ENCODE measurements around the gene FARP2.
"Not testable (repeated sequence)": the region's sequence is repeated elsewhere in the genome, so short reads cannot be mapped to it uniquely, and the experiment has no call there.

The FARP2 gene

DNA sequence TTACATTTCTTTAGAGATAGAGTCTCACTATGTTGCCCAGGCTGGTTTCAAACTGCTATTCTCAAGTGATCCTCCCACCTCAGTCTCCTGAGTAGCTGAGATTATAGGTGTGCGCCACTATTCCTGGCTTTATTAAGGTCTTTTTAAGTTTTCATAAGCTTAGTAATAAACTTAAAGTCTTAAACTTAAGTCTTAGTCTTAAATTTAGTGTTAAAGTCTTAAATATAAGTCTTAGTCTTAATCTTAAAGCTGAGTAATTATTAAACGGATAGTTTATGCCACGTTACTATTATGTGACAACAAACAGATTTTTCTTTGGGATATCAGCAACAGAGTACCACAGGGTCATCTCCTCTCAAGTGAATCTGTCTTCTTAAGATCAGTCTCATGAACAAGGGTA lies 12.6 kb downstream of the FARP2 start:
- DNase-seq: no peak

DNA sequence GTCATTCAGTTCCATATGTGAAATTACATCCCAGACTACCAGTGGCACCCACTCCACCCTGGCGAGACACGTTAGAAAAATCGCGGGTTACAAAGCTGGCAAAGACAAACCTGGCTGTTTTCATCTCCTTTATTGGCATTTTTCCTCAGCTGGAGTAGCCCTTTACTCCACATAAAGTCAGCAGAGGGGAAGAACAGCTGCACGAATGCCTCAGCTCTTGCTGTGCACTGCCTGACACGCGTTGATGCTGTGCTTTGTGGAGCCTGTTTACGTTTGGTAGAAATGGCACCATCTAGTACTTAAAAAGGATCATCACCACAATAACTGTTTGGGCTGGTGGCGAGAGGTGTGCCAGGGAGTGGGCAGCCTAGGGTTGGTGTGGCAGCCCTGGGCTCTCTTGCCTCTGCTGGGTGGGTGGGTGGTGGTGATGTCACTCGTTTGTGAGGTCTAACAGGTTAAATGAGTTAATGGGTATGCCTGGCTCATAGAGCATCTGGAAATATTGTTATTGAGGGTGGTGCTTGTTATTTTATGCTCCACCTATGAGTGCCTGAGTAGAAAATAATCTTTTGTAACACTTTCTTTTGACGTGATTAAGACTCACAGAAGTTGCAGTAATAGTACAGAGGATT lies 16.4 kb downstream of the FARP2 start:
- no peak for DNase-seq

DNA sequence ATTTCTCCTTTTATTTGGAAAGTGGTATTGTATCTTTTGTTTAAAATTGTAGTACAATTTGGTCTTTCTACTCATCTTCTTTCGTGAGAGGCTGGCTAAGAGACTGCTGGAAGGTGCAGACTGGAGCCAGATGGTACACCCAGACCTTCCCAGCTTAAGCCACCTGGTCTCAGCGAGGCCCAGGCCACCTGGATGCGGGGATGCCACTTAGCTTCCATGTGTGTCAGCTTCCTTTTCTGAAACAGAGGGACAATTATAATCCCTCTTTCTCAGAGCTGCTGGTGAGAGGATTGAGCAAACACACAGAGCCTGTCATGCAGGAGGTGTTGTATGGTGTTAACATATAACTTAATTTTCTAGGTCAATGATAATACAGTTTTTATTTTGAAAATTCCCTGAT lies 17.4 kb downstream of the FARP2 start:
- no peak for DNase-seq

DNA sequence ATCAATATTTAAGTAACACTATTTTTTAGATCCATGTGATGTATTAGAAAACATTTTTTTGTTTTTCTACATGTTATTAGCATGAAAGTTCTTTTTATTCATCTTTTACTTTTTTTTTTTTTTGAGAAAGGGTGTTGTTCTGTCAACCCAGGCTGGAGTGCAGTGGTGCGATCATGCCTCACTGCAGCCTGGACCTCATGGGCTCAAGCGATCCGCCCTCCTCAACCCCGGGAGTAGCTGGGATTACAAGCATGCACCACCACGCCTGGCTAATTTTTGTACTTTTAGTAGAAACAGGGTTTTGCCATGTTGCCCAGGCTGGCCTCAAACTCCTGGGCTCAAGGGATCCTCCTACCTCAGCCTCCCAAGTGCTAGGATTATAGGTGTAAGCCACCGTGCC lies 17.8 kb downstream of the FARP2 start:
- not testable (repeated sequence) for DNase-seq

DNA sequence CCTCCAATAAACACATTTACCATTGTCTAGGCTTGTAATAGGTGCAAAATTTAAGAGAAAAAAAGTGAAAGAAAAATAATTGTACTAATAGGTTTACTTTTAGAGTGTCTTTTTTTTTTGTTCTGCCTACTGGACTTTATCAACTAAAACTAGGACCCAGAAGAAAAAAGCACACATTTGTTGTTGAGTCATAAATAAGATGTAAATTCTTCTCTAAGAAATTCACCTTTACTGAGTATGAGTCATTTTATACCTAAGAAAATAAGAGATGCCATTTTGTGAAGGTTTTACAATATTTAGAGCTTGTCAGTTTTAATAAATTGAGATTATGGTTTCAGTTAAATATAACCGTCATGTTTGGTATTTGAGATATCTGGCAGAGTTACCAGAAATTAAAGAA lies 19.2 kb downstream of the FARP2 start:
- DNase-seq: no peak

DNA sequence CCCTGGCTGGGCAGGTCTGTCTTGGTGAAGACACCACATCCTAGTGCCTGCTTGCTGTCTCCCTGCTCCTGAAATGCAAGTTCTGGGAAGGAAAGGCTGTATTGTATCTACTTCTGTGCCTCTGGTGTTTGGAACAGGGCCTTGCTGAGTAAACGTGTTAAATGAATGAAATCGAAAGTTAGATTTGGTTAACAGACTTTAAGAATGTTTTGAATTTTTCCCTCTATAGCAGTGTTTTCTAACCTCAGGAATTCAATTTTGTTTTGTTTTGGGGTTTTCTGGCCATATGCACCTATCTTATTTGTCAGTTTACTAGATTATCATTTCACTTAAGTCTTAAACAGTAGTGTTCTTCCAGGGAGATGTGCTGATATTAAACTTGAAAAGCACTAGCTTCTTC lies 20.7 kb downstream of the FARP2 start:
- DNase-seq: no peak

DNA sequence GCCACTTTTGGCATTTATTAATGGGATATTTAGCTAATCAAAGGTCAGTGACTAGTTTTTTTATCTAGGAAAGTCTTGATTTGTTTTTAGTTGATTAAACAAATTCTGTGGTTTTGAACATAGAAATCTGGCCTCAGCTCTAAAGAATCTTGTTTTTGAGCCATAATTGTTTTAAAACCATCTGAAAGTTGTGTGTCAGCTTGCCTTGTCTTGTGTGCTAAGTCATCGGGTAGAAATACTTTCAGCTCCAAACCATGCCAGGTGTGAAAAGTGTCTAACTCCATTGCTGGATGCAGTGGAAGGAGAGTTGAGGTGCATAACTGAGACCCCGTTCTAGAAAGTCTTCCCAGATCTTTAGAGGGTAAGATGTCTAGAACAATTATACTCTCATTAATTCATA lies 22.7 kb downstream of the FARP2 start:
- no peak for DNase-seq

DNA sequence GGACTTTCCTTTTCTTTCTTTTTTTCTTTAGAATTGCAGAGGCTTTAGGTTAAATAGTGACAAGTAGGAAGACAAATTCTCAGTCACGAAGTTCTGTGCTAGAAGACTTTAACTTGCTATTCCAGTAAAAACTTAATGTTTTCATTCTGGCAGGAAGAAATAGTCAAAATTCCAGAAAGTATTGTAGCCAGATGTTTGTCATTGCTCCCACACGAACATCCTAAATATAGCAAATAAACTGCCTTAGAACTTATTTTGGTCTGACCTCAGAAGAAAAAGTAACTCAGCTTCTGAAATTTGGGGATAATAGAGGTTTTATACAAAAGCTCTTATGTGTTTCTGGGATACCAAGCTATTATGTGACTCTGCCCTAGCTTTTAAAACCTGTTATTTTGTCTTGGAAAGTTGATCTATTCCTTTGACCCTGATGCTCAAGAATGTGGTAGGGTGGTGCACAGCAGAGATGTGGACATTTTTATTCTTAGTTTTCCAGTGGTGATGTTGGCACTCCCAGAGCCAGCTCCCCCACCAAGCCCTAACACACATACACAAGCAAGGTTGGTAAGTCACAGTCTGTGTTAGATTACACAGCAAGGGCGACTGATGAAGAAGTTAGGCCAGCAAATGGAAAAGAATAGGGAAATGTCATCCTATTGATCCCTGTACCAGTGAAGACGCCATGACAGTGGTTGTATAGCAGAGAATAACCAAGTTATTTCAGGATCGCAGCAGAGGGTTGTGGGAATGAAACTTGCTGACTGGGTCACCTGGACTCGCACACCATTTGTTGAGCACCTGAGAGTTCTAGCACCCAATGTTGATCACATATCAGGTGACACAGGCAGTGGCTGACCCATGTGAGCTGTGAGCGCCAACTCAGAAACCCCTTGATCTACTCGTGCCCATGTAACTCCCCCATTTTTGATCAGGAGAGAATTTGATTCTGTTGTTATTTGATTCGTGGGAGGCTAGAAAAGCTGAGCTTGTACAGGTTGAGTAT lies 23.7 kb downstream of the FARP2 start:
- DNase-seq: no peak

DNA sequence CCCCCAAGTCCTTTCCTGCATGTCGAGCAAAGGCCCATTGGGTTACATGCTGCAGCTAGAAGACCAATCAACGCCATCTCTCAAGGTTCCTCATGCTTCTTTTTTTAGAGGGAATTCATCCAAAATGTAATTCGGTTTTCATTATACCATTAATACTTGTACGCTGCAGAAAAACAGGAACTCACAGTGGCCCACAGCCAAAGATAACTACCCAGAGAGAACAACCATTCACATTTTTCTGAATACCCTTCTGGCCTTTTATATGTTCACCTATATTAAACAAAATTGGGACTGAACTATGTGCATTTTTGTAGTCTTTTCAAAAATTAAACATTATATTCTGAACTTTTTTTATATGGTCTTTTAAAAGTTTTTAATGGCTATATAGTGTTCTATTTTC lies 25.8 kb downstream of the FARP2 start:
- no peak for DNase-seq

DNA sequence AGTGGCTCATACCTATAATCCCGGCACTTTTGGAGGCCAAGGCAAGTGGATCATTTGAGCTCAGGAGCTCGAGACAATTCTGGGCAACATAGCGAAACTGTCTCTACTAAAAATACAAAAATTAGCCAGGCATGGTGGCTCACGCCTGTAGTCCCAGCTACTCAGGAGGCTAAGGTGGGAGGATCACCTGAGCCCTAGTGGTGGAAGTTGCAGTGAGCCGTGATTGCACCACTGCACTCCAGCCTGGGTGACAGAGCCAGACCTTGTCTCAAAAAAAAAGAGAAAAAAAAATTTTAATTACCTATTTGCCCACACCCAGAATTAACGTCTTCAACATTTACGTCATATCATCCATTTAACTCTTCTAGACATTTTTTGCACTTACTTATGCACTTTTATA lies 29.4 kb downstream of the FARP2 start:
- not testable (repeated sequence) for DNase-seq

DNA sequence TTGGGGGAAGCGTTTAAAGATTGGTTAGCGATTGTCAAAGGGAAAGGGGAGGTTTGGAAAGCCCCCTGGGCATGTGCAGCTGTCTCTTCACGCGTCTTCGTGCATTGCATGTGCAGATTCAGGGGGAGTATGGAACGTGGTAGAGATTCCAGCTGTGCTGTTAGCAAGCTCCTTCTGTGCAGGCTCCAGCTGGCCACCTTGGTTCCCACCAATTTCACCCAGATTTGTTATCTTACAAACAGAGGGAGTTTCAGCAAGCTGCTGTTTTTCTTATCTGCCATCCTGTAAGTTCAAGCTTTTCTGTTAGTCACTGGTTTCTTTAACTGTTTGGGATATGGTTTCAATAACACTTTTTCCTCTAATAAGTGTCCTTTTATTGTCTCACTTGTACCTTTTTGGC lies 30.4 kb downstream of the FARP2 start:
- no peak for DNase-seq

DNA sequence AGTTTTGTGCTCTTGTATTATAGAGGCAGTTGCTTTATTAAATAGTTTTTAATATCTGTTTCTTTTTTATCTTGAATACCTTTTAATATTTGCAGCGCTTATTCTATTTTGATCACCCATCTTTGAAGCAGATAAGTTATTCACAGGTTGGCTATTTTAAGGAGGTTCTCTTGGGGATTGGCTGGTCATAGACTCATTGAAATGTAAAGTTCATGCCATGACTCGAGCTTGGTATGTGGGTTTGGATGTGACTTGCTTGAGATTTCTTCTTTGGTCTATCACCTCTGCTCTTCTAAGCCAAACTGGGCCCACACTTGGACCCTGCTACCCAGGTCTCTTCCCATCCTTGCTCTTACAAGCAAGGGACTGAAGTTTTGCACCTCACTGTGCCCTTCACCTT lies 33.6 kb downstream of the FARP2 start:
- DNase-seq: no peak

DNA sequence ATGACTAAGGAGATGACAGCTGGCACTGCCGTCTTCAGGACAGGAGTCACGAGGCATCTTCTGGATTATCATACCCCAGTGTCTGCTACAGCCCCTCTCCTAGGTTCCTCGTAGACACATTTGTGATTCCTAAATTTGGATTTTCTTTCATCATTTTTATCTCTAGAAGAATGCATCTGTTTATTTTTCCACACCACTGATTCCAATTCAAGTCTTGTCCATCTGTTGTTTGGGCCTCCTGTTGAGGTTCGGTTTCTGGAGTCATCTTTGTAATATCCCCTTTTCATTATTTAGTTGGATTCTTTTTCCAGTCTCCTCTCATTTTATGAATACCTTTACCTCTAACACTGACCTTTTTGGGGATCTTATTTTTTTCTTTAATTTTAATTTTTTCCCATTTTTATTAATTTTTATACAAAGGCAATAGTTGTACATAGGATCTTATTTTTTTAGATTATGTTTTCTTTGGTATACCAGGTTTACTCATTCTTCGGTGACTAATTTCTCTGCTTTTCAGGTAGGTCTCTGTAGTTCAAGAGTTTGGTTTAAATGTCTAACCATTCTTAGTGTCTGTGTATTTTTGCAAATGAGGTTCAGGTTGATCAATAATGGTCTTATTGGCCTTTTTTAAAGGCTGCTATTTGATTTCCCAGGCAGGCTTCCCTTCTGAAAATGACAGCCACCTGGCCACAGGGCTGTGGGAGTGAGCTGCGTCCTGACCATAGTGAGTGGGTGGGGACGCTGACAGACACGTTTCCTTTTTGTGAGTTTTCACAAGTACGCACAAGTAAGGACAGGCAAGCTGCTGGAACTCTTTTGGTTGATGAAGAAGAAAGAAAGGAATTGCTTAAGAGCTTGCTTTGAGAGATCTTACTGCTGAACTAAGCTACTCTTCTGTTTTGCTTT lies 34.5 kb downstream of the FARP2 start:
- no peak for DNase-seq

DNA sequence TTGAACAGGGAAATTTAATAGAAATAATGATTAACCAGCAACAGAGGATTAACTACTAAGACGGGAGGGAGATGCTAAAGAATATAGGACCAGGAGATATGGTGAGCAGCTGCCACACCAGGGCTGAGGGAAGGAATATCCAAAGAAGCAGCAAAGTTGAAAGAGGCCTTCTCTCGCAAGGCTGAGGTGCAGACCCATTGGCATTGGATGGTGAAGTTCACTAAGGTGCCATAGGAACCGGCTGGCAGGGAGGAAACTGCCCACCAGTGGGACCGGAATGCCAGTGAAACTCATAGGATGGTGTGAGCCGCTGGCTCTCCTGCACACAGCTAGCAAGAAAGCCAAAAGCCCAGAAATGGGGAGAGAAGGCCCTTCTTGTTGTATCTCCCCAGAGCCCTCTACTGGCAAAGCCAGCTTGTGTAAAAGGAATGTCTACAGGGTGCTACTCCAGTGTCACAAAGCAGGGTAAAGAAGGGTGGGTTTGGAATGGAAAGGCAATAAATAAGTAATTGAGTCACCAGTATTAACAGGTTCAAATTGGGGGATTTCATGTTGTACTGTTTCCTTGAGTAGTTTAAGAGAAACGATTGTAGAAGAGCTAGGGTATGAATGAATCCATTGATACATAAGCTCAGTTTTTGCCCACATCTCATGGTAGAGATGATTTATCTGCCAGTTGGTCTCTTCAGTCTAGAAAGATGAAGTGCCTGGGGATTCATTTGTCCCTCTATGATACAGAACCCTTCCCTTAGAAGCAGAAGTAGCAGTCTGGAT lies 36.0 kb downstream of the FARP2 start:
- no peak for DNase-seq

DNA sequence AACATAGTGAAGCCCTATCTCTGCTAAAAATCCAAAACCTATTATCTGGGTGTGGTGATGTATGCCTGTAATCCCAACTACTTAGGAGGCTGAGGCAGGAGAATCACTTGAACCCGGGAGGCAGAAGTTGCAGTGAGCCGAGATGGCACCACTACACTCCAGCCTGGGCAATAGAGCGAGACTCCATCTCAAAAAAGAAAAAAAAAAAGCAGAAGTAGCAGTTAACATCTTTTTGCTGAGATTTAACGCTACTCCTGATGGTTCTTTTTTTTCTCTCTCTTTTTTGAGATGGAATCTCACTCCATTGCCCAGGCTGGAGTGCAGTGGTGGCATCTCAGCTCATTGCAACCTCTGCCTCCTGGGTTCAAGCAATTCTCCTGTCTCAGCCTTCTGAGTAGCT lies 36.7 kb downstream of the FARP2 start:
- DNase-seq: not testable (repeated sequence)

DNA sequence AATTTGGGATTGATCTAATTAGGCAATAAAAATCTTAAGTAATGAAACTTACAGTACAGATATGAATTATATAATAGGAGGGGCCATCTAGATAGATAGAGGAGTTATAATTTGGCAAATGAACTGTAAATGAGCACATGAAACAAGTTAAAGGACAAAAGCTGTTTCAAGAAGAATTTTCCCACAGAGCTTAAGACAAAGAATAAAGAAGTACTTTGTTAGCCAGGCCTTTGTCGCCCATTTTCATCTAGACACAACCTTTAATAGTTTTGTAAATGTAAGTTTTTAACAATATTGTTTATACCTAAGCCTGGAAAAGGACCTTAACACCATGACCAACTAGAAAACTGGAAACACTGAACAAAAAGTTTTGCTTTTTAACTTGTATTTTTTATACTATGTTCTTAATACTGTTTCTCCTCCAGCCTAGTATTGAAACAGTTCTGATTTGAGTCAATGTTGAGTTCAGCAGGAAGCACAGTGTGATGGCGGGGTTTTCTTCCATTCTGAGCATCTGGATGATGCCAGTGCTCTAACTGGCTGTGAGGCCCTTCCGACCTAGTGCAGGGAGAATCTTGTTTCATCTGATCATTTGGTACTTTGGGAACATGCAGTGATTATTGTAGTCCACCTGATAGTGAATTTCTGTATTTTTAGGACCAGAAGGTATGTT lies 37.6 kb downstream of the FARP2 start:
- DNase-seq: no peak

DNA sequence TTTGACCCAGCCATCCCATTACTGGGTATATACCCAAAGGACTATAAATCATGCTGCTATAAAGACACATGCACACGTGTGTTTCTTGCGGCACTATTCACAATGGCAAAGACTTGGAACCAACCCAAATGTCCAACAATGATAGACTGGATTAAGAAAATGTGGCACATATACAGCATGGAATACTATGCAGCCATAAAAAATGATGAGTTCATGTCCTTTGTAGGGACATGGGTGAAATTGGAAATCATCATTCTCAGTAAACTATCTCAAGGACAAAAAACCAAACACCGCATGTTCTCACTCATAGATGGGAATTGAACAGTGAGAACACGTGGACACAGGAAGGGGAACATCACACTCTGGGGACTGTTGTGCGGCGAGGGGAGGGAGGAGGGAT lies 40.7 kb downstream of the FARP2 start:
- DNase-seq: not testable (repeated sequence)

DNA sequence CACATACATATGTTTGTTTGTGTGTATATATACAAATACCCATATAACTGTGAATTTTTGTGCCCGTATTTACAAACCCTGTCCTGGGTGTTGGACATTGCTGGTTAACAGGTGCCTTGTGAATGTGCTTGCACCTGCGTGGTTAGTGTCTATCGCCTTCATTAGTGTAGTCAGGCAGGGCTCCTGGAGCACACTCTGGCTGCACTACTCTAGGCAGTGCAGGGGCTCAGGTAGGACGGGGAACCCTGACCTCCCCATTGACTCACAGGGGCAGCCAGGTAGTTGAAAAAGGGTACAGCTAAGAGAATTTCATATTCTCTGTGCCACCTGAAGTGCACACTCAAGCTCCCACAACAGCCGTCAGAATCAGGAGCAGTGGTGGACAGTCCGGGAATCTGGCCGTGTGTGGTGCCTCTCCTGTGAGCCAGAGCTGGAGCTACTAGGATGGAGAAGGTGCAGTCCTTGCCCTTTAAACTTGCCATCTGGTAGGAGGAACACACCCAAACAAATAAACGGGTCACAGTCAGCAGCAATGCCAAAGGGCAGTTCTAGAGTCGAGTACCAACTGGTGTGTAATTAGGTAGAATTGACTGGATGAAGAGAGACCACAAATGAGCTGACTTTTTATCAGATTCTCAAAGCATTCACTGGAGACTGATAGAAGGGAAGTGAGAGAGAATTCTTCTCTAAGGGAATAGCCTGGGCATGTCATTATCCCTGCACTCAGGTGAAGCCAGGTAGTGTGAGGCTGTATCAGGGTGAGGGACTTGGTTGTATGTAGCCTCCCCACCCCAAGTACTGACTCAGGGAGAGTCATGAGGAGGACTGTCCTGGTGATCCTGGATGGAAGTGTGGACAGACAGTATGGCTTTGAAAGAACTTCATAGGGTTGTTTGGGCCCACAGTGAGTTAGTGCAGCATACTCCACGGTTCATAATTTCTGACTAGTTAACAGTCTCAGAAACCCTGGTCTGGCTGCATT lies 44.1 kb downstream of the FARP2 start:
- no peak for DNase-seq

DNA sequence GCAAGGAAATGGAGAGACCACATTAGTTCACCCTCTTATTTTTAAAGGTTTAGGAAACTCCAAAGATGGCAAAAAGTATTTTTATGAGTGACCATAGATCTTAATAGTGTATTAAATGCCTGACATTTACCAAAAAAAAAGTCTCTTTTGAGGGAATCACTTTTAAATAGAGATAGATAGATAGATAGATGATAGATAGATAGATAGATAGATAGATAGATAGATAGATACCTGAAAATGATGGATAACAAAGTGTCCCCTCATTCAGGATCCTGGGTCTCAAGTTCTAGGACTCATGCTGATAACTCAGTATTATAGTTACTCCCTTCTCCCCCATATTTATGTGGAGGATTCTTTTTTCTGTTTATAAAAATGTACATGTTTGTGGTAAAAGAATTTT lies 52.8 kb downstream of the FARP2 start:
- DNase-seq: no peak

DNA sequence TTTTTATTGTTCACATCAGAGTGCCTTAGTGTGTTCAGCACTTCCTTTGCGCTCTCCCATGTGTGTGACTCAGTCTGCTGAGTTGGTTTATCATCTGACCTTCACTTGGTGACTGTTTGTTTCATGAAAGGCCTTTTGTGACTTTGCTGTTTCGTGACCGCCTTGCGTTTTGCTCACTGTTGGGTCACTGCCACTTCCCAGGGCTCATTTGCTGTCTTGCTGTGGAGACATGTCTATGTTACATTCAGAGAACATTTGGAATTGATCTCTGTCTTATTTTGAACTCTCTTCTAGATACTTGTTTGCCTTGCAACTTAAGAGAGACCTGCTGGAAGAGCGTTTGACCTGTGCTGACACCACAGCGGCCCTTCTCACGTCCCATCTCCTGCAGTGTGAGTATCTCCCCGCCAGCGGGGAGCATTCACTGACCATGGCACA lies 54.7 kb downstream of the FARP2 start:
- peak; percentile 55 for DNase-seq

DNA sequence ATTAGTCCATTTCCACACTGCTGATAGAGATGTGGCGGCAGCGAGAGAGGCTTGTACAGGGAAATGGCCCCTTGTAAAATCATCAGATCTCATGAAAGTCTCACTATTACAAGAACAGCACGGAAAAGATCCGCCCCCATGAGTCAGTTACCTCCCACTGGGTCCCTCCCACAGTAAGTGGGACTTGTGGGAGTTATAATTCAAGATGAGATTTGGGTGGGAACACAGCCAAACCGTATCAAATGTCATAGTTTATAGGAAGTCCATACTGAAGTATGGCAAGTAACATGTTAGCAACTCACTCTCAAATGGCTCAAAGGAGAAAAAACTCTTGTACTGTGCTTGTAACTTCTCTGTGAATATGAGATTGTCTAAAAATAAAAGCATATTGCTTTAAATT lies 56.1 kb downstream of the FARP2 start:
- peak; percentile 76 for DNase-seq

Data from T1000 (cell line).